Gastroesophageal sphincter (tissue), 4 donors: Measurements from ENCODE around the gene MEGF11. TPM values are rescaled to one million over a fixed set of nuclear protein-coding genes. Genes with fewer than 3 reads are reported as not detected.

Experiments used
- ATAC-seq: fragments of 150-250 bp; one replicate; pipeline ENCODE4 v1.9.1; 2016; ENCODE audit warnings: mild to moderate bottlenecking, moderate library complexity
- H3K27ac ChIP-seq, 4 donors: fragments of 200-600 bp; sonication (generic) in 3 of 4; 1 replicate in 3 of 4; 2 replicates in 1 of 4; pipeline ENCODE4 v1.5.1; 2016 to 2019
- H3K27me3 ChIP-seq: fragments of 200-600 bp; sonication (generic); one replicate; pipeline ENCODE4 v1.5.1; 2019
- H3K36me3 ChIP-seq, 2 donors: fragments of 200-600 bp; sonication (generic); one replicate each; pipeline ENCODE4 v1.5.1; 2019; ENCODE audit warnings: control low read depth in 1 of 2
- H3K4me1 ChIP-seq, 3 donors: fragments of 200-600 bp; sonication (generic); 1 replicate in 2 of 3; 2 replicates in 1 of 3; pipeline ENCODE4 v1.5.1; 2016 to 2019; ENCODE audit warnings: control low read depth in 2 of 3
- H3K4me3 ChIP-seq, 2 donors: fragments of 200-600 bp; sonication (generic); one replicate each; pipeline ENCODE4 v1.5.1; 2019; ENCODE audit warnings: mild to moderate bottlenecking in 1 of 2, moderate library complexity in 1 of 2
- H3K9me3 ChIP-seq, 3 donors: fragments of 200-600 bp; sonication (generic); one replicate each; pipeline ENCODE4 v1.5.1; 2017 to 2019; ENCODE audit warnings: control low read depth in 2 of 3
- CTCF ChIP-seq, 4 experiments: fragments of 200-600 bp in 2 of 4; fragments of 450-650 bp in 2 of 4; sonication (generic) in 1 of 4; IDR thresholded peaks; one replicate each; pipeline ENCODE4 v1.5.1; 2017 to 2019; ENCODE audit warnings: antibody characterized with exemption in 4 of 4, mild to moderate bottlenecking in 2 of 4, moderate library complexity in 2 of 4
- EP300 ChIP-seq: sonication (generic); formaldehyde crosslinking; IDR thresholded peaks from one replicate; pipeline ENCODE4 v1.6.1; 2017; ENCODE audit warnings: antibody characterized with exemption, mild to moderate bottlenecking
- POLR2A ChIP-seq, 2 donors: fragments of 450-650 bp; IDR thresholded peaks; one replicate each; pipeline ENCODE4 v1.6.1; 2017; ENCODE audit warnings: antibody characterized with exemption in 2 of 2, mild to moderate bottlenecking in 2 of 2, moderate library complexity in 1 of 2
- POLR2AphosphoS5 ChIP-seq: sonication (generic); formaldehyde crosslinking; IDR thresholded peaks from one replicate; pipeline ENCODE4 v1.6.1; 2017; ENCODE audit warnings: antibody characterized with exemption
- WGBS, 2 donors: methylation state at CpG; one replicate each; pipeline ENCODE4 v1.1.5; 2018; ENCODE audit warnings: low coverage in 1 of 2; 5-methylcytosine and 5-hydroxymethylcytosine counted together
- total RNA-seq, 4 donors: library from RNA; depleted of rRNA; stranded (reverse); fragments of >200 nt; gene quantifications; one replicate each; pipeline ENCODE4 v1.1.0, GENCODE V29; 2016

The MEGF11 gene
- total RNA-seq, 4 donors from 2014 or later, result 0.08 TPM; not detected in 3

GRCh38 chr15:65947041-65947440, 306.5 kb downstream of the MEGF11 start:
- H3K27ac ChIP-seq, result no peak overlapping the region
- no peaks in the 10 kb centered on the region for H3K9me3 ChIP-seq
- H3K4me3 ChIP-seq, result no peak overlapping the region
- no peaks in the 10 kb centered on the region for H3K36me3 ChIP-seq
- ATAC-seq, result no peak
- TF ChIP-seq POLR2A (IDR thresholded peaks at IDR 0.05), result no peak
- TF ChIP-seq EP300, result no peak
- TF ChIP-seq CTCF (IDR thresholded peaks at IDR 0.05), result no peak
- TF ChIP-seq POLR2AphosphoS5, result no peak
- no peaks in the 10 kb centered on the region for H3K4me1 ChIP-seq
- 60 to 100% methylated on average over 1 to 2 of the region's 3 CpGs for WGBS, 2 donors
- peaks cover 54% of the 10 kb centered on the region for H3K27me3 ChIP-seq

- TF ChIP-seq POLR2AphosphoS5 (no peak), EP300 (no peak), POLR2A (IDR thresholded peaks at IDR 0.05) (no peak), CTCF (IDR thresholded peaks at IDR 0.05) (no peak)
- Histone ChIP-seq H3K27me3 (peaks cover 48% of the 10 kb centered on the region), H3K4me3 (no peak overlapping the region), H3K9me3 (no peaks in the 10 kb centered on the region), H3K4me1 (no peaks in the 10 kb centered on the region), H3K27ac (no peak overlapping the region), H3K36me3 (no peaks in the 10 kb centered on the region)
- ATAC-seq, result no peak
- 74 to 88% methylated on average over 3 of the region's 6 CpGs for WGBS, 2 donors
Observed at GRCh38 chr15:65945616-65946015, 307.9 kb downstream of the MEGF11 start.

GRCh38 chr15:65944404-65944803, 309.1 kb downstream of the MEGF11 start:
- no peak for ATAC-seq
- Histone ChIP-seq H3K4me1 (no peaks in the 10 kb centered on the region), H3K27me3 (peaks cover 41% of the 10 kb centered on the region), H3K9me3 (no peaks in the 10 kb centered on the region), H3K4me3 (no peak overlapping the region), H3K36me3 (no peaks in the 10 kb centered on the region), H3K27ac (no peak overlapping the region)
- TF ChIP-seq POLR2AphosphoS5, result no peak
- no peak for TF ChIP-seq CTCF (IDR thresholded peaks at IDR 0.05)
- TF ChIP-seq POLR2A (IDR thresholded peaks at IDR 0.05), result no peak
- no peak for TF ChIP-seq EP300
- WGBS, 2 donors, result 40 to 43% methylated on average over 1 to 2 of the region's 3 CpGs

- no peaks in the 10 kb centered on the region for H3K36me3 ChIP-seq
- no peaks in the 10 kb centered on the region for H3K9me3 ChIP-seq
- peaks cover 30% of the 10 kb centered on the region for H3K27me3 ChIP-seq
- H3K4me3 ChIP-seq, result no peak overlapping the region
- 75 to 83% methylated on average over 2 to 3 of the region's 4 CpGs for WGBS, 2 donors
- H3K27ac ChIP-seq, result no peak overlapping the region
- TF ChIP-seq EP300 (no peak), POLR2AphosphoS5 (no peak), POLR2A (IDR thresholded peaks at IDR 0.05) (no peak), CTCF (IDR thresholded peaks at IDR 0.05) (no peak)
- ATAC-seq, result no peak
- H3K4me1 ChIP-seq, result no peaks in the 10 kb centered on the region
Observed at GRCh38 chr15:65942436-65942835, 311.1 kb downstream of the MEGF11 start.

- TF ChIP-seq POLR2AphosphoS5, result no peak
- no peak for TF ChIP-seq CTCF (IDR thresholded peaks at IDR 0.05)
- TF ChIP-seq EP300, result no peak
- no peak for TF ChIP-seq POLR2A (IDR thresholded peaks at IDR 0.05)
- Histone ChIP-seq H3K9me3 (no peaks in the 10 kb centered on the region), H3K27me3 (peaks cover 16% of the 10 kb centered on the region), H3K4me1 (no peaks in the 10 kb centered on the region), H3K4me3 (no peak overlapping the region), H3K27ac (no peak overlapping the region), H3K36me3 (no peaks in the 10 kb centered on the region)
- no peak for ATAC-seq
Observed at GRCh38 chr15:65940618-65940909, 313.0 kb downstream of the MEGF11 start.
